ENCODE measurements around the gene TMEM109.

GRCh38 chr11:60870276-60870675 is 43.7 kb upstream of the TMEM109 start:
- TF ChIP-seq POLR2A (IDR thresholded peaks at IDR 0.05) (no peak), POLR2AphosphoS5 (IDR thresholded peaks at IDR 0.05) (no peak)
